Right atrium auricular region (tissue), 2 donors: Measurements from ENCODE around the gene AMZ1. TPM values are rescaled to one million over a fixed set of nuclear protein-coding genes. Genes with fewer than 3 reads are reported as not detected.
A peak's percentile ranks its signal among the peaks of the same experiment; 100 is the strongest.

Source experiments
- DNase-seq: peaks from one replicate; pipeline ENCODE4 v3.0.0-alpha.2; 2019; ENCODE audit warnings: low spot score
- H3K27ac ChIP-seq, 2 donors: fragments of 200-600 bp; sonication (generic); 1 replicate in 1 of 2; 2 replicates in 1 of 2; pipeline ENCODE4 v1.5.1; 2016 to 2019
- H3K27me3 ChIP-seq, 2 donors: fragments of 200-600 bp; sonication (generic); one replicate each; pipeline versions ENCODE4 v1.5.1 to v1.6.0; 2017 to 2019
- H3K36me3 ChIP-seq: fragments of 200-600 bp; sonication (generic); one replicate; pipeline ENCODE4 v1.5.1; 2016
- H3K4me1 ChIP-seq, 2 donors: fragments of 200-600 bp; sonication (generic); one replicate each; pipeline versions ENCODE4 v1.5.1 to v1.6.0; 2017 to 2019
- H3K4me3 ChIP-seq, 2 donors: fragments of 200-600 bp; sonication (generic); 1 replicate in 1 of 2; 2 replicates in 1 of 2; pipeline ENCODE4 v1.5.1; 2017 to 2019; ENCODE audit warnings: mild to moderate bottlenecking in 1 of 2, moderate library complexity in 1 of 2
- H3K9me3 ChIP-seq, 2 donors: fragments of 200-600 bp; sonication (generic); one replicate each; pipeline ENCODE4 v1.5.1; 2019
- total RNA-seq, 2 donors: library from RNA; depleted of rRNA; stranded (reverse); fragments of >200 nt; gene quantifications; one replicate each; pipeline ENCODE4 v1.1.0, GENCODE V29; 2016
- TF ChIP-seq, protein P1 (sequence below), 2 donors: fragments of 200-600 bp; sonication (generic); IDR thresholded peaks; one replicate each; pipeline ENCODE4 v1.5.1; 2019; ENCODE audit warnings: antibody characterized with exemption in 2 of 2

The AMZ1 gene
- total RNA-seq, 2 donors from 2014 or later: 0.07 TPM; not detected in 1

DNA sequence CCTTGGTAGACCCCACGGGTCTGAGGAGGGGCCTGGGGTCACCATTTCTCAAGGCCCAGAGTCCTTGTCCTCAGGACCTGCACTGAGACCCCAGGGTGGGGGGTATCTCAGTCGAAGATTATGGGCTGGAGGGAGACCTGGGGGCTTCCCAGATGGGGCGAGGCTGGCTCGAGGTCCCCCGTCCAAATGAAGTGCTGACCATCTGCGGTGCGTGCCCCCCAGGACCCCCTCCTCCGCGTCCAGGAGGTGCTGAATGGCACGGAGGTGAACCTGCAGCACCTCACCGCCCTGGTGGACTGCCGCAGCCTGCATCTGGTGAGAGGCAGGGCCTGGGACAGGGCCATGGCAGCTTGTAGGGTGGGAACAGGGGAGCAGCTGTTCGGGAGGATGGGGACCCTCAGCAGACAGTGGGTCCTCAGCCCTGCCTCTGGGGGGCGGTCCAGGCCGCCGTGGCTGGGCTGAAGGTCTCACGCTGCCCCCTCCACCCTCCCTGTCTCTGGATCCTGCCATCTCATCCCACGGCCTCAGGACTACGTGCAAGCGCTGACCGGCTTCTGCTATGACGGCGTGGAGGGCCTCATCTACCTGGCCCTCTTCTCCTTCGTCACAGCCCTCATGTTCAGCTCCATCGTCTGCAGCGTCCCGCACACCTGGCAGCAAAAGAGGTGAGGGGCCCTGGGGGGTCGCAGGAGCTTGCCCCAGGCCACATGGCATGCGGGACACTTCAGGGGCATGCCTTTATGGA is 32.0 kb upstream of the AMZ1 start:
- H3K27ac ChIP-seq: no peak overlapping the region
- no peak overlapping the region for H3K4me3 ChIP-seq
- peaks cover 8% of the 10 kb centered on the region for H3K36me3 ChIP-seq

DNA sequence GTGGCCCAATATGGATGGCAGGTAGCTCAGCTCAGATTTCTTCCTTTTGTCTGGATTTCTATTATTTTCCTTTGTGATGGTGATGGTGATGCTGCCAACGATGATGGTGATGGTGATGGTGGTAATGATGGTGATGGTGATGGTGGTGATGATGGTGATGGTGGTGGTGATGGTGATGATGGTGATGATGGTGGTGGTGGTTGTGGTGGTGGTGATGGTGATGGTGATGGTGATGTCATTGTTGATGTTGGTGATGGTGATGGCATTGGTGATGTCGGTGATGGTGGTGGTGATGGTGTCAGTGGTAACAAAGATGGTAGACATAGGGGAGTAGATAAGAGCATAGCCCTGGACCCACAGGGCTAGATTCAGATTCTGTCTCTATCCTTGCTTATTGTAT is 30.8 kb upstream of the AMZ1 start:
- no peak for DNase-seq

More for the DNA sequence above, 32.0 kb upstream of the AMZ1 start:
- DNase-seq: no peak
- TF ChIP-seq, protein P1, sequence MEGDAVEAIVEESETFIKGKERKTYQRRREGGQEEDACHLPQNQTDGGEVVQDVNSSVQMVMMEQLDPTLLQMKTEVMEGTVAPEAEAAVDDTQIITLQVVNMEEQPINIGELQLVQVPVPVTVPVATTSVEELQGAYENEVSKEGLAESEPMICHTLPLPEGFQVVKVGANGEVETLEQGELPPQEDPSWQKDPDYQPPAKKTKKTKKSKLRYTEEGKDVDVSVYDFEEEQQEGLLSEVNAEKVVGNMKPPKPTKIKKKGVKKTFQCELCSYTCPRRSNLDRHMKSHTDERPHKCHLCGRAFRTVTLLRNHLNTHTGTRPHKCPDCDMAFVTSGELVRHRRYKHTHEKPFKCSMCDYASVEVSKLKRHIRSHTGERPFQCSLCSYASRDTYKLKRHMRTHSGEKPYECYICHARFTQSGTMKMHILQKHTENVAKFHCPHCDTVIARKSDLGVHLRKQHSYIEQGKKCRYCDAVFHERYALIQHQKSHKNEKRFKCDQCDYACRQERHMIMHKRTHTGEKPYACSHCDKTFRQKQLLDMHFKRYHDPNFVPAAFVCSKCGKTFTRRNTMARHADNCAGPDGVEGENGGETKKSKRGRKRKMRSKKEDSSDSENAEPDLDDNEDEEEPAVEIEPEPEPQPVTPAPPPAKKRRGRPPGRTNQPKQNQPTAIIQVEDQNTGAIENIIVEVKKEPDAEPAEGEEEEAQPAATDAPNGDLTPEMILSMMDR (IDR thresholded peaks at IDR 0.05): no peak
- no peaks in the 10 kb centered on the region for H3K27me3 ChIP-seq
- H3K9me3 ChIP-seq: no peaks in the 10 kb centered on the region
- no peaks in the 10 kb centered on the region for H3K4me1 ChIP-seq

DNA sequence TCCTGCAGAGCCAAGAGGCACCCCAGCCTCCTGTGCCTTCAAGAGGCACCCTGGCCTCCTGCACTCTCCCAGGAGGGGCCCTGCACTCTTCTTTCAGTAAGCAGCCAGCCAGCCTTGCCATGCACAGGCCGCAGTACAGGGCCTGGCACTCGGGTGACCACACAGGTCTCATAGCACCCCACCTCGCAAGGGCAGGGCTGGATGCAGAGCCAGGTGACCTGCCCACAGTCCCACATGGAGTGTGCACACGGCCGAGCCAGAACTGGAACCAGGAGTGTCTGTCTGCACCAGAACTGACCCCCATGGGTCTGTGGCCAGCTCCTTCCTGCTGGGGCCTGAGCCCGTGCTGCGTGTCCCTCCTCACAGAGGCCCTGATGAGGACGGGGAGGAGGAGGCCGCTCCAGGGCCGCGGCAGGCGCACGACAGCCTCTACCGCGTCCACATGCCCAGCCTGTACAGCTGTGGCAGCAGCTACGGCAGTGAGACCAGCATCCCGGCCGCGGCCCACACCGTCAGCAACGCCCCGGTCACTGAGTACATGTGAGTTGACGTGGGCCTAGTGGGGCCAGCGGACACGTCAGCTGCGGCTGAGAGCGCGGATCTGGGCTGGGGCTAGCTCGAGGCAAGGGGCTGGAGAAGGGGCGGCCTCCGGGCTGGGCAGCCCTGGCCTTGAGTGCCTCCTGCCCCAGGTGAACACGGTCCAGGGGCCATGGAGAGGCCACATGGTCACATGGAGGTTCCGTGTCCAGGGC is 29.9 kb upstream of the AMZ1 start:
- H3K27ac ChIP-seq: no peak overlapping the region
- H3K9me3 ChIP-seq: no peaks in the 10 kb centered on the region
- no peaks in the 10 kb centered on the region for H3K27me3 ChIP-seq
- no peak for DNase-seq
- H3K36me3 ChIP-seq: peaks cover 8% of the 10 kb centered on the region
- H3K4me1 ChIP-seq: peaks cover 0 to 8% of the 10 kb centered on the region in 2 donors
- TF ChIP-seq, protein P1 (IDR thresholded peaks at IDR 0.05): no peak
- no peak overlapping the region for H3K4me3 ChIP-seq

More for the DNA sequence above, 30.8 kb upstream of the AMZ1 start:
- no peaks in the 10 kb centered on the region for H3K27me3 ChIP-seq
- peaks cover 8% of the 10 kb centered on the region for H3K36me3 ChIP-seq
- no peak overlapping the region for H3K27ac ChIP-seq
- H3K4me3 ChIP-seq: no peak overlapping the region
- TF ChIP-seq, protein P1 (IDR thresholded peaks at IDR 0.05): no peak
- H3K9me3 ChIP-seq: no peaks in the 10 kb centered on the region
- no peaks in the 10 kb centered on the region for H3K4me1 ChIP-seq

DNA sequence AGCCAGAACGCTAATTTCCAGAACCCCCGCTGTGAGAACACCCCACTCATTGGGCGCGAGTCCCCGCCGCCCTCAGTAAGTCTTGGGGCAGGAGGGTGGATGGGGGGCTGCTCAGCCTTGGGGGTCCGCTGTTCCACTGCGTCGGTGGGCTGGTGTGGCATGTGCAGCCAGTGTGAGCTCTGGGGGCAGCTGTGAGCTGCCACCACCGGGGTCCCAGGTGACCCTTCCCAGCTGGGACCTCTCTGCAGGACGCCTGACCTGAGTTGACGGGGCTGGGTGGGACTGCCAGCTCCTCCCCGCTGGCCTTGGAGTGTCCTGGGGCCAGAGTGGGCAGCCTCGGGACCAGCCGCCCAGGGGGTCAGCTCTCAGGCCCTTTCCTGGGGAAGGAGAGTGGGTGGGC is 29.1 kb upstream of the AMZ1 start:
- Histone ChIP-seq H3K4me3 (no peak overlapping the region), H3K9me3 (no peaks in the 10 kb centered on the region), H3K36me3 (peaks cover 8% of the 10 kb centered on the region), H3K27me3 (no peaks in the 10 kb centered on the region), H3K4me1 (peaks cover 0 to 17% of the 10 kb centered on the region in 2 donors), H3K27ac (no peak overlapping the region)
- TF ChIP-seq, protein P1 (IDR thresholded peaks at IDR 0.05): no peak
- no peak for DNase-seq

DNA sequence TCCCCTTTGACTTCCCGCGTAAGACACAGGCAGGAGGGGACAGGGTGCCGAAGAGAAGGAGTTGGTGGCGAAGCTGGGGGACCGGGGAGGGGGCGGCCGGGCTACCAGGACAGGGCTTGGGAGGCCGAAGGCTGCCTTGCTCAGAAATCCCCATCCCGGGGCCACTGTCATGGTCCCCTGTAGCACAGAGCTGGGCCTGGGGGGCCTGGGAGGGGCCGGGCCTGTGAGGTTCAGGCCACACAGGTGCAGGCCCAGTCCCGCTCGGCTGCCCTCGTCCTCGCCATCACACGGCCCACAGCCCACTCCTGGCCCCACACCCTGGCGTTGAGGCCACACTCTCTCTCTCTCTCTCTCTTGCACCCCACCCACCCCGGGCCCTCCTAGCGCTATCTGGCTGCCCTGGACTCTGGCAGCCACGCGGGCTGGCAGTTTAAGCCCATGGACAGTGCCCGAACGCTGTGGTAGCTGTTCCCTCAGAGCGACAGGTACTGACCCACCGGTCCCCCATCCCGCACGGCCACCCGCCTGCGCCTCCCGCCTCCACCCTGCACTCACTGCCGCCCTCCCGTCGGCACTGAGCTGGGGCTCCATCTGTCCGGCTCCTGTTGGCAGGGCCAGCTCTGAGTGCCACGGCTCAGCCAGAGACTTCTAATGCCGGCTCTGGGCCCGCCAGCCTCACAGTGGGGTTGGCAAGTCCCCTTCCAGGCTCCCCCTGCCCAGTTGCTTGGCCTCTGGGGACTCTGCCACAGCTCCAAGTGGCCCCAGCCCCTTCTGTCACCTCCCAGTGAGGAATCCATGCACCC is 28.2 kb upstream of the AMZ1 start:
- Histone ChIP-seq H3K9me3 (no peaks in the 10 kb centered on the region), H3K27ac (peak overlapping the region in 1 of 2 donors; percentile 21), H3K27me3 (no peaks in the 10 kb centered on the region), H3K36me3 (peaks cover 8% of the 10 kb centered on the region), H3K4me1 (peaks cover 0 to 25% of the 10 kb centered on the region in 2 donors), H3K4me3 (no peak overlapping the region)
- no peak for DNase-seq
- TF ChIP-seq, protein P1 (IDR thresholded peaks at IDR 0.05): no peak
